OCI-LY3 (cell line): ENCODE results near the gene RAD51B.
A peak's percentile ranks its signal among the peaks of the same experiment; 100 is the strongest.

Experiments
- H2AFZ ChIP-seq: fragments of 200-600, 300-600 bp; shearing (Covaris generic); 2 replicates; pipeline ENCODE4 v1.6.0; 2014; ENCODE audit warnings: antibody characterized with exemption, low read depth, low read length
- H3K27ac ChIP-seq: fragments of 200-600, 300-600 bp; sonication (generic); 2 replicates; pipeline ENCODE4 v1.5.1; 2014; ENCODE audit warnings: mild to moderate bottlenecking, low read length, moderate library complexity, mixed read lengths
- H3K27me3 ChIP-seq: fragments of 200-600, 300-600 bp; sonication (generic); 2 replicates; pipeline ENCODE4 v1.6.1; 2014; ENCODE audit warnings: low read depth, low read length, mixed read lengths
- H3K36me3 ChIP-seq: fragments of 200-600, 300-600 bp; sonication (generic); replicated peaks from 2 replicates; pipeline ENCODE3; 2014; ENCODE audit warnings: low read depth, low read length, mixed read lengths
- H3K4me1 ChIP-seq: fragments of 300-600, 200-600 bp; sonication (generic); 2 replicates; pipeline ENCODE4 v1.6.1; 2014; ENCODE audit warnings: low read length, mixed read lengths
- H3K4me2 ChIP-seq: fragments of 200-600, 300-600 bp; sonication (generic); 2 replicates; pipeline ENCODE4 v1.6.1; 2014; ENCODE audit warnings: low read length, mixed read lengths
- H3K4me3 ChIP-seq: fragments of 300-600, 200-600 bp; sonication (generic); 2 replicates; pipeline ENCODE4 v1.5.1; 2014; ENCODE audit warnings: antibody characterized with exemption, mild to moderate bottlenecking, low read length, moderate library complexity
- H3K79me2 ChIP-seq: fragments of 300-600, 200-600 bp; shearing (Covaris generic); 2 replicates; pipeline ENCODE4 v1.6.1; 2014; ENCODE audit warnings: mild to moderate bottlenecking, low read length, mixed read lengths
- H3K9ac ChIP-seq: fragments of 300-600, 200-600 bp; shearing (Covaris generic); 2 replicates; pipeline ENCODE4 v1.6.0; 2014; ENCODE audit warnings: mild to moderate bottlenecking, low read length, moderate library complexity
- H3K9me3 ChIP-seq: fragments of 200-600, 300-600 bp; shearing (Covaris generic); 2 replicates; pipeline ENCODE4 v1.6.1; 2014; ENCODE audit warnings: low read length, mixed read lengths; ENCODE audit not compliant: insufficient read depth
- H4K20me1 ChIP-seq: fragments of 200-600, 300-600 bp; sonication (generic); 2 replicates; pipeline ENCODE4 v1.6.1; 2016; ENCODE audit warnings: low read length, mixed read lengths; ENCODE audit not compliant: insufficient read depth
- CTCF ChIP-seq: fragments of 200-600, 300-600 bp; sonication (generic); IDR thresholded peaks from 2 replicates; pipeline ENCODE4 v1.5.1; 2014; ENCODE audit warnings: antibody characterized with exemption, low read length, low read depth
- EZH2phosphoT487 ChIP-seq: fragments of 200-600 bp; shearing (Covaris generic); IDR thresholded peaks from 2 replicates; pipeline ENCODE4 v1.6.1; 2018; ENCODE audit warnings: antibody characterized with exemption, mixed run types, low read depth

The RAD51B gene

GRCh38 chr14:68274725-68275124 lies 455.1 kb downstream of the RAD51B start:
- Histone ChIP-seq H3K4me3 (peak overlapping the region; percentile 45), H3K4me1 (peaks cover 95% of the 10 kb centered on the region), H3K79me2 (no peaks in the 10 kb centered on the region; the same call in 1 of the 2 replicates), H4K20me1 (no peaks in the 10 kb centered on the region), H3K9me3 (no peaks in the 10 kb centered on the region), H3K4me2 (peak overlapping the region; percentile 74), H3K36me3 (no peaks in the 10 kb centered on the region), H3K27me3 (no peaks in the 10 kb centered on the region), H3K27ac (peak overlapping the region; percentile 88), H2AFZ (no peak overlapping the region), H3K9ac (peak overlapping the region; percentile 62)
- peak; percentile 43 for TF ChIP-seq CTCF
- TF ChIP-seq EZH2phosphoT487, result no peak

GRCh38 chr14:68278576-68279436 lies 459.2 kb downstream of the RAD51B start:
- H3K9ac ChIP-seq, result peak overlapping the region; percentile 45; the same call in 1 of the 2 replicates
- no peaks in the 10 kb centered on the region; the same call in 1 of the 2 replicates for H3K79me2 ChIP-seq
- H3K4me2 ChIP-seq, result peak overlapping the region; percentile 85
- TF ChIP-seq EZH2phosphoT487 (no peak), CTCF (no peak)
- no peaks in the 10 kb centered on the region for H3K36me3 ChIP-seq
- H3K4me3 ChIP-seq, result peak overlapping the region; percentile 52
- H4K20me1 ChIP-seq, result no peaks in the 10 kb centered on the region
- no peaks in the 10 kb centered on the region for H3K27me3 ChIP-seq
- H3K9me3 ChIP-seq, result no peaks in the 10 kb centered on the region; the same call in 1 of the 2 replicates
- H3K27ac ChIP-seq, result peak overlapping the region; percentile 86; the same call in 1 of the 2 replicates
- no peak overlapping the region for H2AFZ ChIP-seq
- H3K4me1 ChIP-seq, result peaks cover 96% of the 10 kb centered on the region

DNA sequence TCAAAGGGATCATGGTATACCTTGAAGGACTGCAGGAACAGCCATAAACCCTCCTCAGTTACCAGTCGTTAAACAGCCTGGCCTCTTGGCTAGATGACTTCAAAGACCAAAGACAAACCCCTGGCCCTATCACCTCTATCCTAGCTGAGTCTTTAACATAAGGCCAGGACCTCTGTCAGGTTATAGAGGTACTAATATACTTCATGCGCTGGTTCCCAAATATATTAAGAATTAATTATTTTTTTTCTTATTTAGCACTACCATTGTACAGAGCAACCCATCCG lies 459.8 kb downstream of the RAD51B start:
- H3K27me3 ChIP-seq, result no peaks in the 10 kb centered on the region
- no peaks in the 10 kb centered on the region for H3K36me3 ChIP-seq
- no peak overlapping the region for H2AFZ ChIP-seq
- H3K79me2 ChIP-seq, result no peaks in the 10 kb centered on the region; the same call in 1 of the 2 replicates
- no peak for TF ChIP-seq CTCF
- no peak for TF ChIP-seq EZH2phosphoT487
- H3K4me2 ChIP-seq, result peak overlapping the region; percentile 85
- no peaks in the 10 kb centered on the region for H4K20me1 ChIP-seq
- H3K27ac ChIP-seq, result peak overlapping the region; percentile 86
- H3K4me3 ChIP-seq, result peak overlapping the region; percentile 52
- no peaks in the 10 kb centered on the region; the same call in 1 of the 2 replicates for H3K9me3 ChIP-seq
- H3K4me1 ChIP-seq, result peaks cover 96% of the 10 kb centered on the region
- peak overlapping the region; percentile 45; the same call in 1 of the 2 replicates for H3K9ac ChIP-seq

- Histone ChIP-seq H3K4me1 (peaks cover 96% of the 10 kb centered on the region), H3K36me3 (no peaks in the 10 kb centered on the region), H2AFZ (no peak overlapping the region), H3K4me2 (peak overlapping the region; percentile 85), H3K4me3 (peak overlapping the region; percentile 52), H3K79me2 (no peaks in the 10 kb centered on the region; the same call in 1 of the 2 replicates), H3K9me3 (no peaks in the 10 kb centered on the region; the same call in 1 of the 2 replicates), H3K9ac (peak overlapping the region; percentile 67), H3K27ac (peak overlapping the region; percentile 86), H4K20me1 (no peaks in the 10 kb centered on the region), H3K27me3 (no peaks in the 10 kb centered on the region)
- TF ChIP-seq CTCF (no peak), EZH2phosphoT487 (no peak)
Observed at GRCh38 chr14:68279777-68280233, 460.2 kb downstream of the RAD51B start.
